Activated CD8-positive, alpha-beta memory T cell treated with anti-CD3 and anti-CD28 coated beads, Interleukin-2, amount 50 U/mL, for 1 hour (primary cell): ENCODE results near the gene TLN1.
A peak's percentile ranks its signal among the peaks of the same experiment; 100 is the strongest.

ENCODE experiments used
- DNase-seq: peaks from one replicate; pipeline ENCODE4 v3.0.0-alpha.2; 2020; ENCODE audit errors: extremely low read depth

The TLN1 gene

DNA sequence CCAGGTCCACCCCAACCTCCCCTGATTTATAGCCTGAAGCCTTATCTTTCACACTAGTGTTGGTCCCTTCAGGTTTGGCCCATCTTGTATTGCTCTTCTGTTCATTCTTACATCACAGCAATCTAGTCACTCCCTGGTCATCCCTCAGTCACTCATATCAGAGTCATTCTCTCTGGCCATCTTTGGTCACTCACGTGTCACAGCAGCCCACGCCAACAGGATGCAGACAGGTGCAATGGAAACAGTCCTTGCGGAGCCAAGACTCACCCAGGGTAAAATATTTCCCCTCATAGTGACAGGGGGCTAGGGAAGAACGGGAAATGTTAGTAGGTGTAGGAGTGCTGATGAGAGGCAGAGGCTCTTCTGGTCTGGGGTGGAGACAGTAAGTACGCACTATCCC lies 21.5 kb upstream of the TLN1 start:
- no peak for DNase-seq

DNA sequence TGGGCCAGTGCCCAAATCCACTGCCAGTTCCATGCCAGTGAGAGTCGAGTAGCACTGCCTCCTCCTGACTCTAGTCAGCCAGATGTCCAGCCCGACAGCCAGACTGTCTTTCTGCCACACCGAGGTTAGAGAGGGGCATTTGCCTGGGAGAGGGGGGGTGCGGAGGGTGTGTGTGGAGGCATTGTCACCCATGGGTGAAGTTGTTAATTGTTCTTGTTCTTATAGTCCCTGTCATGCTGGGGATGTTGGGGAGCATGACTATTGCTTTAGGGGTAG lies 18.2 kb upstream of the TLN1 start:
- DNase-seq = no peak

DNA sequence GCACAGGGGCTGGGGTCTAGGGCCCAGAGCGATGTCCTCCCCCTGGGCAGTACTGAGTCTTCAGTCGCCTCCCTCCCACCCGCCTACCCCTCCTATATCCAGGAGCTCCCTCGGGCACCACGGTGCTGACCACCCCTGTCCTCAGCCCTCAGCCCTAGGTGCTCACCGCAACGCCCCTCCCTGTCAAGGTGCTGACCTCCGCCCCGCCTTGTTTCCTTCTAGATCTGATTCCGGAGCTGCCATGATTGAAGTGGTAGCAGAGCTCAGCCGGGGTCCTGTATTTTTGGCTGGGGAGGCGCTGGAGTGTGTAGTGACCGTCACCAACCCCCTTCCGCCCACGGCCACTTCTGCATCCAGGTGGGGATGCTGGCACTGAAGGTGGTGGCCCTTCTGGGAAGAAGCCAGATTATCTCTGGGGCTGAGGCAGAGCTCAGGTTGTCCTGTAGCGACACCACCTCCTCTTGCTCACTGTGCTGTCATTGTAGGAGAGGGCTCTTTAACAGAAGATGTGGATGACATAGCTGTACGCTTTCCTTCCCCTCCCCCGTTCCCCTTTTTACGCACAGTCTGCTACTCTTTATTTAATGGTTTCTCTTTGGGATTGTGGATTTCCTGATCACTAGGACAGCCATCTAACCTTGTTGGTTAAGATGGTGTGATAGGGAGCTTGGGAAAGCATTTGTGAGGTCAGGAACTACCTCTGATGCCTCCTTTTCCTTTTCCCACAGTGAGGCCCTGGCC lies 17.7 kb upstream of the TLN1 start:
- no peak for DNase-seq

DNA sequence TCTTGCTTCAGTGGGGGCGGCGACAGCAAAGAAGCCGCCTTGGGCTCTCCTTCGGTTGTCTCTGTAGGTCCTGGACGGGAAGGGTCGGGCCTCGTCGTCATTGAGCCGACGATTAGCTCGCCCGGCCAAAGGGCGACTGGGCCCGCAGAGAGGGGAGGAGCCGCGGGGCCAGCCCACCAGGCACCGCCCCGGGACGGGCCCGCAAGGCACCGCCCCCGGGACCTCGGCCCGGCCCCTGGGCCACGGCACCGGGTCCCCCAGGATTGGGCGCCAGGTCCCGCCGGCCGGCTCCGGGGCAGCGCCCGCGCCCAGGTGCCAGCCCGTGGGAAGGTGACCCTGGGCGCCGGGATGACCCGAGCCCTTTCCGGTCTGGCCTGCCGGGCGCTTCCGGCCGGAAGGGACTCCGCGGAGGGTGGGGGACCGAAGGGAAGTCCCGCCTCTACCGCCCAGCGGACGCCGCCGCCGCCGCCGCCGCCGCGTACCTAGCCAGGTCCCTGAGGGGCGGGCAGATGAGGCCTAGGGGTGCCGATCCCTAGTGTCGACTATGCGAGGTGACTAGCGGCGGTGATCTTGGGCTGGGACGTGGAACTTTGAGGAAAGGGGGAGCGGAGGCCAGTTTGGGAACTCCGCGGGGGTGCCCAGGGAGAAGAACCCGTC lies 17.0 kb upstream of the TLN1 start, which contains the start of the genes GBA2 and RGP1:
TSS of gene GBA2 (minus strand) at position 371 of the 657 bp plus-strand sequence. CDS start 524 bp downstream, outside the sequence.
TSS of gene RGP1 (plus strand) at position 430 of the 657 bp plus-strand sequence. CDS start 469 bp downstream, outside the sequence.
- DNase-seq = no peak

DNA sequence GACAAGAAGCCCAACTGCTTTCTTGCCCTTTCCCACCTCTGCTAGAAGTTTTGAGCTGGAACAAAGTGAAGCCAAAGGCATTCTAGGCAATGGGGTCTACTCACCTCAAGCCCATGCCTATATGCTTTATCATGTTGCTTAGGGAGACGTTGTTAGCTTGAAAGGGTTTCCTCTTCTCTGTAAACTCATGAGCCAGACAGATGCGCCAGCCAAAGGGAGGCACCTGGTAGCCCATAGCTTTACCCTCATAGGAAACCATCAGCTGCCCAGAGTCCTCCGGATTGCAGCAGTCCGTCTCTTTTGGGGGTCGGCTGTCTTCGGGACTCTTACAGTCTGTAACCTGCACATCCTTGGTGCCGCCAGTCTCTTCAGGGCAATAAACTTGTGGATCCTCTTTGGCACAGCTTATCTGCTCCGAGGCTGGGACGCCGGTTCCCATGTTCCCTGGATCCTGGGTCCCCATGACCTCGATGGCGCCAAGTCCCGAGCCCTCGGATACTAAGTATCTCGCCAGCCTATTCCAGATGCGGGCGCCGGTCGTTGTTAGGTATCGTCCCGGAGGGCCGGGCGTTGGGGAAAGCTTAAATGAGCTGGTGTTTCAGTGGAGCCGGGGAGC lies 16.4 kb upstream of the TLN1 start:
- DNase-seq = no peak

DNA sequence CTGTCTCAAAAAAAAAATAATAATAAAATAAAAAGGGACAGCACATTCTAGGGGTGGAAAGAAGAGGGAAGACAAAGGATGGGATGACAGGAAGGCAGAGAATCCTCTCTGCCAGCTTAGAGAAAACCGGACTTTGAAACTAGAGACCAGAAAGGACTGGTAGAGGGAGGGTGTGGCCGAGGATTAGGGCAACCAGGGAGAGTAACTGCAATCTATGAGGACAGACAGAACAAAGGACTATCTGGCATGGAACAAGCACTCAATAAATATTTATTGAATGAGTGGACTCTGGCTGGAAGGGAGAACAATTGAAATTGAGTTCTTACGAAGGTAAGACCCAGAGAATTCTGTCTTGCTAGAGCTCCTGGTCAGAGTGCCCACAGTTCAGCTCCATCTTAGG lies 14.6 kb upstream of the TLN1 start:
- DNase-seq = no peak

DNA sequence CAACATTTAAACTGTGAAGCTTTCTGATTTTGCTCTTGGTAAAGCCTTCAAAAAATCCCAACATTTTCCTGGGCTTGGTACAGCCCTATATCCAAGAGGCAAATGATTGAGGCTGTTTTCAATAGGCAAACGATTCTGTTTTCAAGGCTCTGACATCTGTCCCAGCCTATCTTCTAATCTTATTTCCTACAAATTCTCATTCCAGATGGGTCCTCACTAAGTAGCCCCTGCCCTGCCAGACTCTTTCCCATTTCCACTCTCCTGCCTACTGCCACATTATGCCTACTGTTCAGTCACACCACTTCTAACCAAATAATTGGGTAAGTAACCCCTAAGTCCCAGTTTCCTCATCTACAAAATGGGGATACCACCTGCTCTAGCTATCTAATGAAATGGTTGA lies 13.6 kb upstream of the TLN1 start:
- DNase-seq = no peak

DNA sequence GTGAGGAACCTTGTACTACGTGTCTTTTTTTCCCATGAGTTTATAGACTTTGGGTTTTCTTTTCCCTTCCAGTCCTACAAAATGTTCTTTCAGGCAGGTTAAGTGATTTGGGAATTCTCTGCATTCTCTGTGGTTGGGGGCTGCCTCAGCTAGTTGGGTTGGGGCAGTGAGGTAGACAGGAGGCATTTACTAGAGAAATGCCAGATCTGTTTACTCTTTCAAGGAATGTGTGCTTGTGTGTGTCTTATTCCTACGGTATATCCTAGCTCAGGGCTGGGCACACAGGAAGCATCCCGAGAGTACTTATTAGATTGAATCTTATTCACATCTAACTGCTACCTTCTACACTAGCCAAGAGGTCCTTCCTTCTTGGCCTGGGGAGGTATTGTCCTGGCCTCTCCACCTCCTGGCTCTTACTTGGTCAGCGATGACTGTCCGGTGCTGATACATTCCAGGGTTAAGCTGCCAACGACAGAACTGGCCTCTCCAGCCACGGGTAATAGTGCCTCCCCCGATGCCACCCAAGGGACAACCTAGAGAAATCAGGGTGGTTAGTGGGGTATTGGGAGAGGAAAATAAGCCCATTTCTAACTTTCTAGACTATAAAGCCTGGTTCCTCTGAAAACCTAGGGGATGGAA lies 12.0 kb upstream of the TLN1 start:
- no peak for DNase-seq

DNA sequence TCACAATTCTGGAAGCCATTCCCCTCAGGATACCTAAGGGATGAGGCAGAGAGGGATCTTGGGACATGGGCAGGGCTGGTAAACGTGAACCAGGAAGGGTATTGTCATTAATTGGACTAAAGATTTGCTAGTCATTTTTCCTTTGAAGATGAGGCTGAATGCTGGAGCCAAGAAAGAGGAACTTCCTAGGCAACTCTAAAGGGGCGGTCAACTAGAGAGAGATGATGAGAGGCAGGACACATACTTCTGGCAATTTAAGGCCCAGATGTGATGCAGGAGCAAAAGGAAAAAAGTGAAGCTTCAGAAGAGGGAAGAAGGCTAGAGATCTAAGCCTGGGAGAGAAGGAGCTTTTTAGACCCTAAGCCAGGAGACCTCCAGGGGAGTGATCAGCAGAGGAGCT lies 11.5 kb upstream of the TLN1 start:
- no peak for DNase-seq

DNA sequence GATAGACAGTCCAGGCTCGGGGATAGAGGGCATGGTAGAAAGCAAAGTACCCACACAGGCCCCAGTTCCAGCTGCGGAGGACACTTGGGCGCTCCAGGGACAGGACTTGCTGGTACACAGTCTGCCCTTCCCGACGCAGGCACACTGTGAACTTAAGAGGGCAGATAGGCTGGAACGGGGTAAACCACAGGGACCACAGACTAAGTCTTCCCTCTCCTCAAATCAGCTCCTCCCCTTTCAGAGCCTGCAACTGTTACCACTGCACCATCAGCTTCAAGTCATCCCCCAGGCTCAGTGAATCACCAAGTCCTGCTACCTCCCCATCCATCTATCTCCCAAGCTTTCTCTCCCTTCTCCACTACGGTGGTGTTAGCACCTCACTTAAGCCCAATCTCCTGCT lies 9.7 kb upstream of the TLN1 start:
- DNase-seq = no peak

DNA sequence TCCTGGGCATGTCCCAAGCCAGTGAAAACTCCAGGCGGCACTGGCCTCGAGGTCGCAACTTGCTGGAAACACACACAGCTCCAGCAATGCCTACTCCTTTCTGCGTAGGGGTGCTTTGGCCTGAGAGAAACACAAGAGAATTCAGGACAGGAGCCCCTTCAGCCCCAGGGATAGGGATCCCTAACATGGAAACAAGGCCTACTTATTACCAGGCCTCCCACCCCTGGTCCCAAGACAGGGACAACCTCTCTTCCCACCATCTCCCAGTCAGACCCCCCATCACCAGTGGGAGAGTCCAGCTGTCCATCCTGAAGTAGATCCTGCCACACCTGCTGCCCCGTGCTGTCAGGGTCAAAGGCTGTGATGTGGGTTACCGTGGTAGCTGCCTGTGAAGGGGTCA lies 8.2 kb upstream of the TLN1 start:
- no peak for DNase-seq

DNA sequence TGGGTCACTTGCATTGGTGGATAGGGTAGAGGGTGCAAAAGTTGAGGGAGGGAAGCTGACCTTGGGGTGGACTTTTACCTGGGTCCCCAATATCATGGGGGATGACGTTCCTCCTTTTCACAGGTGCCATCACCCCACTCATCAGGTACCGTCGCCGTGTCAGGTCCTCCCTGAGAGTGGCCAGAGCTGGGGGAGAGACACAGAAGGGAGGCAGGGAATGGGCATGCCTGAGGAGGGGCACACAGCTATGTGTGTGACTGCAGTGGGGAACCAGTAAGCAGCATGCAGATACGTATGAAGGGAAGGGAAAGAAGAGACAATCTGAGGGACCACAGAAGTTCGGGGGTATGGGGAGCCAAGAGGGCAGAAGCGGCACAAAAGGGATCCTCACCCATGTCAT lies 6.9 kb upstream of the TLN1 start:
- DNase-seq = no peak

DNA sequence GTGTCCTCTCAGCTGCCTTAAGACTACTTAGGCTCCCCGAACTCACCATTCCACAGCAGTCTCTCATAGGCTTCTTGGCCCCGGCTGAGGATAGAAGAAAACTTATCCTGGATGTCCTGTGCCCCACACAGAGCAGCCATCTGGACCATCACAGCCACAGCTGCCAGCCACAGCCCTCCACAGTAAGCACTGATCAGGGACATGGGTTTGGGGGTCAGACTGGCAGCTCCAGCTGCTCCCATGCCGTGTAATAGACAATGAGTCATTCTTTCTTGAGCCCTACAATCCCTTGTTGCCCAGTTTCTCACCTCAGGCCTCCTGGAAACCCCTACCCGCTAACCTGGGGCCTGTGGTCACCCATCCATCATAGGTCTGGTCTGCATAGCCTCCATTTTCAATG lies 6.2 kb upstream of the TLN1 start:
- DNase-seq = no peak

DNA sequence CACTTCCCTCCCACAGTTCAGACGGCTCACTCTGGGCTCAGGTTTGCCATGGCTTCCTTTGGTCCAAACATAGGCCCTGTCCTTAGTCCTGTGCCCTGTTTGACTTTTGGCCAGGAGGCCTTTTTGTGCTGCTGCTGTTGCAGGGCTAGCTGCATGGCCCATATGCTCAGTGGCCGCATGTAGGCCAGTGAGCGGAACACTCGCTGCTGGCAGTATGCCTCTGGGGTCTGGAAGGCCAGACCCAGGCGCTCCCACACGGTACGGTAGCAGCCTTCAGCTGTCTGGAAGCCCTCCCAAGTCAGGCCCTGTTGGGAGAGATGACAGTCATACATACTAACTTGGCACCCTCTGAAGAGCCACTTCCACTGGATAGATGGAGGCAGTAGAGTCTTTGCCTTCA lies 5.1 kb upstream of the TLN1 start:
- DNase-seq = no peak

DNA sequence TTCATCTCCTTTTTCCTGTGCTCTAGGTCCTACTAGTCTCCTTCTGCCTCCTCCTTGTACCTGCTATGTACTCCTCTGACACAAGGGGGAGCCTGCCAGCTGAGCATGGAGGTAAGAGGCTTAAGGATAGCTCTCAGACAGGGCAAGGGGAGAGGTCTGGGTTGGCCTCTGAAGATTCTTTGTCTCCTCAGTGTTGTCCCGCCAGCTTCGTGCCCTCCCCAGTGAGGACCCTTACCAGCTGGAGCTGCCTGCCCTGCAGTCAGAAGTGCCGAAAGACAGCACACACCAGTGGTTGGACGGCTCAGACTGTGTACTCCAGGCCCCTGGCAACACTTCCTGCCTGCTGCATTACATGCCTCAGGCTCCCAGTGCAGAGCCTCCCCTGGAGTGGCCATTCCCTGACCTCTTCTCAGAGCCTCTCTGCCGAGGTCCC lies 4.2 kb upstream of the TLN1 start:
- DNase-seq = peak; percentile 34

DNA sequence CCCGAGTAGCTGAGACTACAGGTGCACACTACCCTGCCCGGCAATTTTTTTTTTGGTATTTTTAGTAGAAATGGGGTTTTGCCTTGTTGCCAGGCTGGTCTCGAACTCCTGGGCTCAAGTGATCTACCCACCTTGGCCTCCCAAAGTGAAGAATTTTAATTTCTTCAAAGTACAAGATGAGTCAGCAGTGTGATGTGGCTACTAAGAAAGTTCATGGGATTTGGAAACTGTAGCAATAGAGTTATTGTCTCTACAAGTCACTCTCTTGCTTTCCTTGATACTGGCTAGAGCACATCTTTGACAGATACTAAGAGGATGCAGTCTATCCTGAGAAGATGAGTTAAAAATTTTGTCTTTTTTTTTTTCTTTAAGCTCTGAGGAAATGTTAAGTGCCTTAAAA lies 2.1 kb upstream of the TLN1 start:
- no peak for DNase-seq

DNA sequence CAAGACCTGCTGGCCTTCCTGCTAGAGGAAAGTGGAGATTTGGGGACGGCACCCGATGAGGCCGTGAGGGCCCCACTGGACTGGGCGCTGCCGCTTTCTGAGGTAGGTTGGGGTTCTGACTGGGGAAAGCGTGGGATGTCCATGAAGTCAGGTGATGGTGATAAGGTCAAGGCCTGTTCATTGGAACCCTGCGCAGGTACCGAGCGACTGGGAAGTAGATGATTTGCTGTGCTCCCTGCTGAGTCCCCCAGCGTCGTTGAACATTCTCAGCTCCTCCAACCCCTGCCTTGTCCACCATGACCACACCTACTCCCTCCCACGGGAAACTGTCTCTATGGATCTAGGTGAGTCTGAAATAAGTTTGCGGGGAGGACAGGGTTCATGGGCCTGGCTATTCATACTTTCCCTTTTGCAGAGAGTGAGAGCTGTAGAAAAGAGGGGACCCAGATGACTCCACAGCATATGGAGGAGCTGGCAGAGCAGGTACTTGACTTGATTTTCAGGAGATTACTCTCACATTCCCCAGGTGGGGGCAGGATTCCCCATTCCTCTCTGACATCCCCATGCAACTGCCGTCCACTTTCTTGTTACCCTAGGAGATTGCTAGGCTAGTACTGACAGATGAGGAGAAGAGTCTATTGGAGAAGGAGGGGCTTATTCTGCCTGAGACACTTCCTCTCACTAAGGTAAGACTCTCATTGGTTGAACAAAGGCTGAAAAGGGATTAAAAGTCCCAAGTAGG lies 976 bp upstream of the TLN1 start:
- DNase-seq = no peak

DNA sequence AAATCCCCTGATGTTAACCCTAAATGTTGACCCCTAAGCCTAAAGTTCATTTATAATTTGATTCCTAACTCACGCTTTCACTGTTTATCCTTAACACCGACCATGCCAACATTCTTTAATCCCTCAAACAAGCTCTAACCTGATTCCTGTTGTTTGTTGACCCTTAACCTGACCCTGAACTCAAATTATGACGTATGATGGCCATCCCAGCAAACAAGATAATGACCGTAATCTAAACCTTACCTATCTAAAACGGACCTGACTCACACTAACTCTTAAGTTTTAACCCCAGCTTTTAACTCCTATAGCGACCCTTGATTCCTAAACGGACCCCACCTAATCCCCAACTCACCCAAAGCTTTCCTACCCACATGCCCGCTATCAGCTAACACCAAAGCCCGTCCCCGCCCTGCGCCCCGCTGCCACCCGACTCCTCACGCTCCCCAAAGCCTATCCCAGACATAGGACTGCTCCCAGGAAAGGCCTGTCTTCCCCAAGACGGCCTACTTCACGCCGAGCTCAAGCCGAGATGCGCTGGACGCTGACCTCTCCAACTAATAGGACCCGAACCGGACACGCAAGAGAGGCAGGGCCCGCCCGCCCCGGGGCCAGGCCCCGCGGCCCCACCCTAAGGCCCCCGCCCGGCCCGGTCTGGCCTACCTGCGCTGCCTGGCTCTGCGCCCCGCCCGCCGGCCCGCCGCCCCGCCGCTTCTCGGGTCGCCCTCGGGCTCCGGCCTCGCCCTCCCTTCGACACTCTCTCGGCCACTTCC lies 395 bp downstream of the TLN1 start:
- no peak for DNase-seq

DNA sequence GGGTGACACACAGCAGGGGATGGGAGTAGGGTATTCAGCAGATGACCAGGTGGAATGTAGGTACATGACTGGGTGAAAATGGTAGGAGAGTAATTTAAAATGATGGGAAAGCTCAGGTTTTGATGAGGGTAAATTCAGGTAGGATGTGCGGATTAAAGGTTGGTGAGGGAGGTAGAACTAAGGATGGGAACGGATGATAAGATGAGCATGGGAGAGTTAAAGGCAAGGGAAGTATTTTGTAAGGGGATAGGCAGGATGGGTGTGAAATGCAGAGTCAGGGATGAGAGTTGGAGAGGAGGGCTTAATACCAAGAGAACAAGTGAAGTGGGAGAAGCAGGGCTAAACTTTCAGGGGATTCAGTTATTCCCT lies 1.5 kb downstream of the TLN1 start:
- DNase-seq = no peak

DNA sequence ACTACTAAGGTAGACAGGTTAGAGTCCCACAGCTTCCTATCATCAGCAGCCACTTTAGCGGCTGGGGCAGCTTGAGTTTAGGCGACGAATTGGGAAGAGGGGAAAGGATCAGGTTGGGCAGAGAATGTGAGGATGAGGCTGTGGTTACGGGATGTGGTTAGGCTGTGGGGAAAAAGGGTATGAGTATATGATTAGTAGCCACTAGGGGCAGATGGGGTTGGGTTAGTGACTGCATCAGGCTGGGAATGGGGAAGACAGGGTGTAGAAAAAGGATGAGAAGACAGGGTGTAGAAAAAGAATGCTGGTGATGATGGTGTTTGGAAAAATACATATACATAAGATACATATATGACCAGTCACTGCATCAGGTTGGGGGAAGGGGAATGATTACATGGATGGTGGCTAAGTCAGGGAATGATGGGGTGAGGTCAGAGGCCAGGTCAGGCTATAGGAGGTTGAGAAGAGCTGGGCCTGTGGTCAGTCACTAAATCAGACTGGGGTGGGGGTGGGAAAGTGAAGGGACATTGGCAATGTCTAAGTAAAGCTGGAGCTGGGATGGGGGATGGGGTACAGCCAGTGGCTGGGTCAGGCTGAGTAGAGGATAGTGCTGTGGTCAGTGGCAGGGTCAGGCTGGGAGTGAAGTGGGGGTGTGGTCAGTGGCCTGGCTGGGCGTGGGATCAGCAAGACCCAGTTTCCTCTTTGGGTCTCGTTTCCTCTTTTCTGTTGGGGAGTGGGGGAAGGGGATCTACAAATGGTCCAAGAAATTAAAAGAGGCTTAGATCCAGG lies 2.1 kb downstream of the TLN1 start:
- DNase-seq = no peak

DNA sequence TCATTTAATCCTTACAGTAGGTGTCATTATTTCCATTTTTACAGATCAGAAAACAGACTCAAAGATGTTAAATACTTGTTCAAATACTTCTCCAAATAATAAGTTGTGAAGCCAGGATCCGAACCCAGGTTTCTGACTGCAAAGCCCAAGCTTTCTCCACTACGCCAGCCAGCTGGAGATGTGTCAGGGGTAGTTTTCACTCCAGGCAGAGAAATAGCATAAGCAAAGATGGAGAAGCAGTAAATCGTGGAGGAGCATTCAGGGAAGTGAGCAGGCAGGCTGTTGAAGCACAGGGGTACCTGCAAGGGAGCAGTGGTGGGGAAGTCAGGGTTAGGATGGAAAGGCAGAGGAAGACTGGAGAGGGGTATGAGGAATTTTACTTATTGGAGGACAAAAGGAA lies 2.9 kb downstream of the TLN1 start:
- no peak for DNase-seq
